Limb (tissue), 2 donors: ENCODE measurements around the gene FAAP24.
"Not testable (repeated sequence)": the region's sequence is repeated elsewhere in the genome, so short reads cannot be mapped to it uniquely, and the experiment has no call there.

Experiments
- DNase-seq, 2 donors: peaks; one replicate each; pipeline ENCODE4 v3.0.0-alpha.2; 2016; ENCODE audit errors: extremely low spot score in 2 of 2

FAAP24 gene

GRCh38 chr19:32998722-32999121 is 26.7 kb downstream of the FAAP24 start:
- no peak for DNase-seq

- no peak for DNase-seq
Observed at GRCh38 chr19:33000510-33000909, 28.5 kb downstream of the FAAP24 start.

GRCh38 chr19:33000910-33001309 is 28.9 kb downstream of the FAAP24 start:
- DNase-seq, result no peak

- DNase-seq, result not testable (repeated sequence)
Observed at GRCh38 chr19:33002126-33002865, 30.3 kb downstream of the FAAP24 start.

GRCh38 chr19:33003424-33004024 is 31.5 kb downstream of the FAAP24 start:
- DNase-seq, result not testable (repeated sequence)

- DNase-seq, result no peak
Observed at GRCh38 chr19:33005440-33005839, 33.4 kb downstream of the FAAP24 start.

GRCh38 chr19:33008738-33009137 is 36.7 kb downstream of the FAAP24 start:
- no peak for DNase-seq

GRCh38 chr19:33010891-33011290 is 38.8 kb downstream of the FAAP24 start:
- DNase-seq, result not testable (repeated sequence)

- DNase-seq, result no peak
Observed at GRCh38 chr19:33022472-33023116, 50.6 kb downstream of the FAAP24 start.

GRCh38 chr19:33024398-33024797 is 52.4 kb downstream of the FAAP24 start:
- no peak for DNase-seq

GRCh38 chr19:33025468-33026238 is 53.6 kb downstream of the FAAP24 start:
- DNase-seq, result not testable (repeated sequence)

- not testable (repeated sequence) for DNase-seq
Observed at GRCh38 chr19:33026602-33027001, 54.6 kb downstream of the FAAP24 start.
